Endothelial cell of hepatic sinusoid (primary cell): ENCODE measurements around the gene TCEA3.

Source experiments
- in situ Hi-C: cut with HindIII; loops from 2 replicates; pipeline ENCODE4 v1.10.0; 2017; ENCODE audit warnings: low sequenced_read_pairs

The TCEA3 gene

GRCh38 chr1:23422241-23422877, 2.2 kb downstream of the TCEA3 start:
- in situ Hi-C loops: loop anchor here (5.0 to 10.0 kb wide), 2 partner anchors 72 to 80 kb away; partner anchors contain the start of gene HNRNPR

DNA sequence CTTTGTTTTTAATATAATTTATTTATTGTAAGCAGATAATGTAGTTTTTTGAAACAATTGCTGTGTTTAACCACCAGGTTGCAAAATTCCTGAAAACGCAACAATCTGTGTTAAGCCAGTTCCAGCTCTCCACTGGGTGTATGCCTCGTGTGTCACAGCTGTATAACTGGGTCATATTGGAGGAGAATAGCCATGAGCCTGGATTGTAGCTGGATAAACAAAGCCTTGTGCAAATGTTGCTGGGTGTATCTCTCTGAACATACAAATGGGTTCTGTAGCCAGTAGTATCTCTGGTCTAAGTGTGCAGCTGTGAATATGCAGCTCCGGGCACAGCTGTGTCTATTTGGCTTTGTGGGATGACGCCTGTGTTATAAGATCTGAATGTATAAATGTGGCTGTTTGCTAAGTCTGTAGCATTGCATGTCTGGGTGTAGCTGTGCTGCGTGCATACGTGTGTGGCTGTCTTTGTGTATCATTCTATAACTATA, 2.8 kb downstream of the TCEA3 start:
- in situ Hi-C loops: loop anchor here (5.0 to 10.0 kb wide), 2 partner anchors 73 to 79 kb away; partner anchors contain the start of gene HNRNPR

GRCh38 chr1:23421343-23421742, 3.2 kb downstream of the TCEA3 start:
- in situ Hi-C loops: loop anchor here (5.0 to 10.0 kb wide), 2 partner anchors 73 to 79 kb away; partner anchors contain the start of gene HNRNPR

DNA sequence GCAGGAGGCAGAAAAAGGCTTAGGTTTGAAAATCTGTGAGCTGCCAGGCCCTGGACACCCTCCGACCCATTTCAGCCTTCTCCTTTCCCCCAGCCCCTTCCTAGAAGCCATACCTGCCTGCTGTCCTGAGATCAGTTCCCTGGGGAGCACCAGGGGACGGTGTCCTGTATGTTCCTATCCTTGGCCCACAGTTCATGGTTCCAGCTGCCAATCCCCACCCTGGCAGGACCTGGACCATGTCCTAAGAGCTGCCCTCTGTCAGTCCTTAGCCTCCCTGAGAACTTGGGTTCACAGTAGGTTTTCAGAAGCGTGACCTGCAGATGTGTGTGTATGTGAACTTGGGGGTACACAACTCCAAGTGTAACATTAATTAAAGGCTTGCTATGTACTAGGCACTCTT, 3.8 kb downstream of the TCEA3 start:
- in situ Hi-C loops: loop anchor here (5.0 to 10.0 kb wide), 2 partner anchors 74 to 78 kb away; partner anchors contain the start of gene HNRNPR

- in situ Hi-C loops: no loop called here
Observed at GRCh38 chr1:23419180-23419579, 5.4 kb downstream of the TCEA3 start.

- in situ Hi-C loops: no loop called here
Observed at GRCh38 chr1:23417570-23417969, 7.0 kb downstream of the TCEA3 start.

- in situ Hi-C loops: no loop called here
Observed at GRCh38 chr1:23416964-23417363, 7.6 kb downstream of the TCEA3 start.

DNA sequence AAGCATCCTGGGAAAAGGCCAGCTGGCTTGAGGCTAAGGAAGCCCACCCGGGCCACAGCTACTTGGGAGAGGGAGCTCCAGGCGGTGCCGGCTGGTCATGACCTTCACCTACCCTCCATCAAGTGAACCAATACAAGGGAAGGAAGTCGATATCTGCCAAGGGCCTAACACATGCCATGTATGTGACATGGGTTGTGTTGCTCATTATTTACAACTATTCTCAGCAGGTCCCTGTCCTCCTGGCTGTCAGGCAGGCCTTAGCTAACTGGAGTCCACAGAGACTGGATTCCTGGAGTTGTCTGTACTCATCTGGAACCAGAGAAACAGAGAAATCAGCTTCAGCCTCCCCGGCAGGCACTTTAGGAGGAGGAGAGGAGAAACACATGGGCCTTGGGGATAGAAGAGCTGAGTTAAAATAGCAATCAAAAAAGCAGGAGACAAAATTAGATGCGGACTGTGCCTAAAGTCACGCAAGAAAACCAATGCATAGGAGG, 15.7 kb downstream of the TCEA3 start:
- in situ Hi-C loops: no loop called here

DNA sequence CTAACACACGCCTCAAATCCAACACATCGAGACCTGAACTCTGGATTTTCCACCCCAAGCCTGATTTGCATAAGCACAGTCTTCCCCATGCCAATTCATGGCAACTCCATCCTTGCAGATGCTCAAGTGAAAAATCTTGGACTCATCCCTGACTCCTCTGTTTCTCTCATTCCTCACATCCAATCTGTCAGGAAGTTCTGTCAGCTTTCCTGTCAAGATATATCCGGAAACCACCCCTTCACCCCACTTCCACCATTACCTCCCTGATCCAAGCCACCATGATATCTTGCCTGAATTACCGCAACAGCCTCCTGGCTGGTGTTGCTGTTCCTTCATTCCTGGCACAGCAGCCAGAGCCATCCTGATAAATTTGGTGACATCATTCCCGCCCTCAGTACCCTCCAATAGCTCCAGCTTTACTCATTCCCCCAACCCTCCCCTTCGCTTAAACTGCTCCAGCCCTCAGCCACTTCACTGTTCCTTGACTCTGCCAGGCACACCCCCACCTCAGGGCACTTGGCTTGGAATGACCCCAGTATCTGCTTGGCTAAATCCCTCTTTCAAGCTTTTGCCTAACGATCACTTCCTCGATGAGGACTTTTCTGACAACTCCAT, 17.4 kb downstream of the TCEA3 start:
- in situ Hi-C loops: no loop called here

DNA sequence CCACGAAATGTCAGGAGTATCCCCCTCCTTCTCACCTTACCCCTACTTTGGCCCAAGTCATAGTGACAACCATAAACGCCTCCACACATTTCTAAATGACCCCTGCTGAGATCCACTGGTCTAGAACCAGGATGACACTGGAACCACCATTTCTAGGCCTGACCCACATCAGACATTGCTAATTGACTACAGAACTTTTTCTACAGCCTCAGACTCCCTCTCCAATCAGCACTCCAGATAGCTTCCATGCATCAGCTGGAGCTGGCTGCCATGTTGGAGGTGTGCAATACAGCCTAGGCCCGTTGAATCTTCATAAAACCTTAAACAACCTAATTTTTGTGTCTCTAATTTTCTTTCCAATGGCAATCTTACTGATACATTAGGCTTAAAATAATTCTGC, 18.6 kb downstream of the TCEA3 start:
- in situ Hi-C loops: no loop called here

GRCh38 chr1:23403735-23404486, 20.6 kb downstream of the TCEA3 start:
- in situ Hi-C loops: no loop called here

- in situ Hi-C loops: no loop called here
Observed at GRCh38 chr1:23403355-23403734, 21.2 kb downstream of the TCEA3 start.

GRCh38 chr1:23403038-23403336, 21.6 kb downstream of the TCEA3 start:
- in situ Hi-C loops: no loop called here

GRCh38 chr1:23402286-23403037, 22.1 kb downstream of the TCEA3 start:
- in situ Hi-C loops: no loop called here

DNA sequence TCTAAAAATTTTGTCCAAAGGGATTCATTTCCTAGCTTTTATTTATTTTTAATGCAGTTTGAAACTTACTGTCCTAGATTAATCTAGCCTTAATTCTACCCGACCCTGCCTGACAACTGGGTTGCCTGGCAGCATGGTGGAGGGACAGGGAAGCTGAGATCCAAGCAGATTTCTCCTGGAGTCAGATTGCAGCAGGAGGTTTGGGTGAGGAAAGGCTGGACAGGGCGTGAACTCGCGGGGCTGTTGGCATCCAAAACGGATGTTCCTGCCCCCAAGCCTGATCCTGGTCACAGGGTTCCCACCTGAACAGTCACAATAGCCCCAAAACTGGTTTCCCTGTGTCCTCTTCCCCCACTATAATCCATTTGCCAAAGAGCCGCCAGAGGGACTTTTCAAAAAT, 23.2 kb downstream of the TCEA3 start:
- in situ Hi-C loops: no loop called here

GRCh38 chr1:23400324-23401114, 24.0 kb downstream of the TCEA3 start:
- in situ Hi-C loops: no loop called here

GRCh38 chr1:23399229-23399628, 25.3 kb downstream of the TCEA3 start:
- in situ Hi-C loops: no loop called here

- in situ Hi-C loops: no loop called here
Observed at GRCh38 chr1:23397908-23398307, 26.6 kb downstream of the TCEA3 start.

GRCh38 chr1:23396380-23396779, 28.2 kb downstream of the TCEA3 start:
- in situ Hi-C loops: no loop called here

- in situ Hi-C loops: no loop called here
Observed at GRCh38 chr1:23395849-23396248, 28.7 kb downstream of the TCEA3 start.
